ENCODE data around the gene CCR7.

GRCh38 chr17:40561871-40562611, 3.2 kb downstream of the CCR7 start:
- TF ChIP-seq CTCF (IDR thresholded peaks at IDR 0.05) (no peak), EP300 (IDR thresholded peaks at IDR 0.05) (no peak), POLR2A (IDR thresholded peaks at IDR 0.05) (no peak)

All from tibial nerve (tissue), 4 donors.